Muscle of arm (tissue), 12 donors: ENCODE data around the gene FOXE3. TPM values are rescaled to one million over a fixed set of nuclear protein-coding genes. Genes with fewer than 3 reads are reported as not detected.
"Not testable (repeated sequence)": the region's sequence is repeated elsewhere in the genome, so short reads cannot be mapped to it uniquely, and the experiment has no call there.

ENCODE experiments used
- DNase-seq: peaks from one replicate; pipeline ENCODE4 v3.0.0-alpha.2; 2013
- polyA plus RNA-seq, 12 donors: library from polyadenylated mRNA; unstranded; fragments of 120-200 nt; gene quantifications; one replicate each; pipeline ENCODE4 v1.2.1, GENCODE V29; 2013; ENCODE audit not compliant: insufficient read length in 12 of 12

Gene FOXE3
- polyA plus RNA-seq, 12 donors, result 0.08 to 0.26 (median 0.20) TPM; not detected in 9

GRCh38 chr1:47445823-47446550 lies 29.9 kb downstream of the FOXE3 start:
- no peak for DNase-seq

- DNase-seq, result no peak
These were observed 32.6 kb downstream of the FOXE3 start for GRCh38 chr1:47448462-47449222.

GRCh38 chr1:47449822-47450552 lies 33.9 kb downstream of the FOXE3 start:
- DNase-seq, result no peak

GRCh38 chr1:47450606-47451005 lies 34.5 kb downstream of the FOXE3 start:
- DNase-seq, result no peak

GRCh38 chr1:47452426-47452825 lies 36.3 kb downstream of the FOXE3 start:
- no peak for DNase-seq

GRCh38 chr1:47453910-47454309 lies 37.8 kb downstream of the FOXE3 start:
- DNase-seq, result not testable (repeated sequence)

- DNase-seq, result no peak
These were observed 40.2 kb downstream of the FOXE3 start for GRCh38 chr1:47456250-47456649.

GRCh38 chr1:47457547-47457946 lies 41.5 kb downstream of the FOXE3 start:
- not testable (repeated sequence) for DNase-seq

- DNase-seq, result no peak
These were observed 43.2 kb downstream of the FOXE3 start for GRCh38 chr1:47459253-47459788.

- DNase-seq, result no peak
These were observed 44.0 kb downstream of the FOXE3 start for GRCh38 chr1:47460040-47460439.

GRCh38 chr1:47460456-47460855 lies 44.4 kb downstream of the FOXE3 start:
- no peak for DNase-seq

- no peak for DNase-seq
These were observed 49.5 kb downstream of the FOXE3 start for GRCh38 chr1:47465605-47466004.

Other genes with a start within 250 kb of the FOXE3 start
- under 1 TPM in 6 of 12 donors, not detected in 6; 0.27 to 0.54 (median 0.37) TPM for gene PDZK1IP1, start 226.2 kb upstream of the FOXE3 start, polyA plus RNA-seq
- 1 to 10 TPM in 11 of 12 donors, not detected in 1; 2.2 to 4.8 (median 3.6) TPM for gene TAL1, start 184.1 kb upstream of the FOXE3 start, polyA plus RNA-seq
- 1 to 10 TPM in 11 of 12 donors, not detected in 1; 2.8 to 7.5 (median 5.4) TPM for gene STIL, start 102.1 kb upstream of the FOXE3 start, polyA plus RNA-seq
- 10 to 100 TPM in 11 of 12 donors, not detected in 1; 68.1 to 87.5 (median 79.1) TPM for gene CMPK1, start 82.5 kb upstream of the FOXE3 start, polyA plus RNA-seq
- 1 to 10 TPM in 1 of 12 donors, under 1 TPM in 10, not detected in 1; 0.11 to 4.3 (median 0.23) TPM for gene FOXD2, start 21.8 kb downstream of the FOXE3 start, polyA plus RNA-seq